Lung (tissue), 12 donors: ENCODE data around the gene CRYZ. TPM values are rescaled to one million over a fixed set of nuclear protein-coding genes. Genes with fewer than 3 reads are reported as not detected.
"Not testable (repeated sequence)": the region's sequence is repeated elsewhere in the genome, so short reads cannot be mapped to it uniquely, and the experiment has no call there.

ENCODE experiments used
- ATAC-seq: fragments of 200-7000 bp; cut with Tn5 transposase; one replicate; pipeline ENCODE4 v1.9.1; 2020; ENCODE audit warnings: moderate number of reproducible peaks; ENCODE audit not compliant: insufficient read depth, low FRiP score
- DNase-seq, 3 donors: peaks; one replicate each; pipeline ENCODE4 v3.0.0-alpha.2; 2013 to 2017
- H3K27ac ChIP-seq, 2 donors: one replicate each; pipeline ENCODE4 v1.5.1; 2013; ENCODE audit warnings: mild to moderate bottlenecking in 2 of 2, moderate library complexity in 2 of 2, control low read depth in 1 of 2, inconsistent platforms in 1 of 2, low read depth in 1 of 2, low read length in 1 of 2
- H3K27me3 ChIP-seq, 3 donors: one replicate each; pipeline ENCODE4 v1.5.1; 2013; ENCODE audit warnings: low read length in 2 of 3; ENCODE audit not compliant: control insufficient read depth in 3 of 3, insufficient read depth in 3 of 3
- H3K36me3 ChIP-seq, 4 donors: one replicate each; pipeline ENCODE4 v1.5.1; 2013; ENCODE audit warnings: low read length in 4 of 4, mild to moderate bottlenecking in 1 of 4, moderate library complexity in 1 of 4; ENCODE audit not compliant: control insufficient read depth in 4 of 4, insufficient read depth in 4 of 4
- H3K4me1 ChIP-seq, 5 donors: one replicate each; pipeline ENCODE4 v1.5.1; 2013; ENCODE audit warnings: low read length in 5 of 5, mild to moderate bottlenecking in 2 of 5, moderate library complexity in 1 of 5; ENCODE audit not compliant: control insufficient read depth in 5 of 5, insufficient read depth in 5 of 5
- H3K4me3 ChIP-seq: one replicate; pipeline ENCODE4 v1.5.1; 2013; ENCODE audit warnings: mild to moderate bottlenecking, control low read depth, moderate library complexity
- H3K9ac ChIP-seq, 2 donors: one replicate each; pipeline ENCODE4 v1.5.1; 2013; ENCODE audit warnings: low read length in 2 of 2, control low read depth in 1 of 2; ENCODE audit not compliant: insufficient read depth in 1 of 2
- H3K9me3 ChIP-seq, 4 donors: one replicate each; pipeline ENCODE4 v1.5.1; 2013; ENCODE audit warnings: low read length in 3 of 4, mild to moderate bottlenecking in 1 of 4, moderate library complexity in 1 of 4; ENCODE audit not compliant: control insufficient read depth in 4 of 4, insufficient read depth in 3 of 4
- CTCF ChIP-seq: IDR thresholded peaks from 2 replicates; pipeline ENCODE4 v1.5.1; 2012; ENCODE audit warnings: mild to moderate bottlenecking; ENCODE audit errors: control extremely low read depth, extremely low read depth
- WGBS, 2 donors: extraction: QIAGEN DNeasy Blood & Tissue Kit; methylation state at CpG; one replicate each; pipeline ENCODE4 v1.1.7; 2013; 5-methylcytosine and 5-hydroxymethylcytosine counted together
- polyA plus RNA-seq, 2 donors: library from polyadenylated mRNA; stranded (reverse); fragments of 200-250 nt; gene quantifications; one replicate each; pipeline ENCODE4 v1.2.1, GENCODE V29; 2013
- total RNA-seq, 2 donors: library from RNA; depleted of rRNA in 1 of 2; stranded (reverse); fragments of >200 nt in 1 of 2; gene quantifications; one replicate each; pipeline ENCODE4 v1.2.1, GENCODE V29; 2014 to 2021
- donor health status: control.
- donor health status: control.
- donor health status: Bipolar disorder and iron deficiency.
- donor health status: healthy.
- donor health status: DM: yes; HTN: yes; CAD: no.

Gene CRYZ
- total and polyA plus RNA-seq, 4 donors = 10.9 to 55.9 (median 42.6) TPM

DNA sequence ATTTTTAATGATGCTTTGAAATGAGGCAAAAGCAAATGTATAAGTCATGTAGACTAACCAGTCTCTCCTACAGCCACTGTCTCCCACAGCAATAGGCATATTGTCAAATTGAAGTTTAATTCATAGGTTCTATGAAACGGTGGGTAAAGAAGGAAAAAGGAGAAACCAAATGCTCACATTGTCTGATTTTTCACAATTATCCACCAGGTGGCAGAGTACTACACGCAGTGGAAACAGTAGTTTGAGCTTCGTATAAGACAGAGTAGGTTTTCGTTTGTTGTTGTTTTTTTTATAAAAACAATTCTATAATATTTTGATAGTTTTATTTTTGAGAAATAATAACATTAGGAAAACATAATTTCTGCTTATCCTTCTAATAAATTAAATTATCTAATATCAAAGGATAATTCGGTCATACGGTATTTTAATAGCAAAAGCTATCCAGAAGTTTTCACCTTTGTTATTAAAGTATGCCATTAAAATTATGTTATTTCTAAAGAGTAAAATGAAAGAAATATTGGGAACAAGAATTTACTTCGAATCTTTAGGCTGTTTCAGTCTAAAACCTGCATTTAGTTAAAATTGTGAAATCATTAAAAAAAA is 39.2 kb upstream of the CRYZ start:
- DNase-seq (peak; percentile 13 to 75 (median 73)), ATAC-seq (no peak)
- Histone ChIP-seq H3K27ac (no peak overlapping the region), H3K9ac (no peak overlapping the region), H3K4me1 (no peaks in the 10 kb centered on the region), H3K9me3 (no peaks in the 10 kb centered on the region), H3K27me3 (peaks cover 0 to 6% (median 0%) of the 10 kb centered on the region in 3 donors), H3K36me3 (no peaks in the 10 kb centered on the region), H3K4me3 (no peak overlapping the region)
- 27 to 30% methylated on average over 7 of the region's 7 CpGs for WGBS, 2 donors
- peak; percentile 36 for TF ChIP-seq CTCF

DNA sequence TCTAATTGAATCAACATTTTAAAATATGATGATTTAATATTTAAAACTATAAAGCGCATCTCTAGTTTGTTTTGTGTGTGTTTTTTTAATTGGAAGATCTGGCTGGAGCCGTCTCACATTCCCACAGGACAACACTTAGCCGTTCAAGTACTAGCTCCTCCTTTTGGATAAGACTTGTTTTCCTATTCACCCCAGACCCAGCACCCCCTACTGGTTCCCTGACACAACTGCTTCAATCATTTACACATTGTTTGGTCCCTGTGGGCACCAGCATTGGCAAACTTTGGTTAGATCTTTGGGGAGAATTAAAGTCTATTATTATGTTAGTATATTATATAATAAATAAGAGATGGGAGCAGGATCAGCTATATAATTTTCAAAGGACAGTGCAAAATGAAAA is 34.6 kb upstream of the CRYZ start:
- no peak for DNase-seq
- Histone ChIP-seq H3K27ac (no peak overlapping the region), H3K9me3 (no peaks in the 10 kb centered on the region), H3K4me1 (no peaks in the 10 kb centered on the region), H3K36me3 (peaks cover 0 to 6% (median 3%) of the 10 kb centered on the region in 4 donors), H3K9ac (no peak overlapping the region), H3K27me3 (peaks cover 0 to 6% (median 0%) of the 10 kb centered on the region in 3 donors), H3K4me3 (no peak overlapping the region)
- TF ChIP-seq CTCF = no peak
- WGBS, 2 donors = 68 to 76% methylated on average over 3 of the region's 3 CpGs
- ATAC-seq = no peak

- no peak overlapping the region for H3K4me3 ChIP-seq
- TF ChIP-seq CTCF = no peak
- ATAC-seq (no peak), DNase-seq (no peak)
- H3K36me3 ChIP-seq = peaks cover 0 to 6% (median 3%) of the 10 kb centered on the region in 4 donors
- WGBS, 2 donors = 91 to 93% methylated on average over 2 of the region's 2 CpGs
- H3K9me3 ChIP-seq = no peaks in the 10 kb centered on the region
- H3K27ac ChIP-seq = no peak overlapping the region
- no peaks in the 10 kb centered on the region for H3K4me1 ChIP-seq
- peaks cover 0 to 4% (median 0%) of the 10 kb centered on the region in 3 donors for H3K27me3 ChIP-seq
- H3K9ac ChIP-seq = no peak overlapping the region
Measured at GRCh38 chr1:74766579-74766978, 33.7 kb upstream of the CRYZ start.

- H3K4me3 ChIP-seq = no peak overlapping the region
- H3K27ac ChIP-seq = no peak overlapping the region
- no peak for TF ChIP-seq CTCF
- DNase-seq (no peak), ATAC-seq (no peak)
- H3K27me3 ChIP-seq = no peaks in the 10 kb centered on the region
- H3K36me3 ChIP-seq = peaks cover 0 to 14% (median 6%) of the 10 kb centered on the region in 4 donors
- H3K9ac ChIP-seq = no peak overlapping the region
- no peaks in the 10 kb centered on the region for H3K4me1 ChIP-seq
- WGBS, 2 donors = 85 to 90% methylated on average over 4 of the region's 4 CpGs
- no peaks in the 10 kb centered on the region for H3K9me3 ChIP-seq
Measured at GRCh38 chr1:74763807-74764206, 31.0 kb upstream of the CRYZ start.

- peaks cover 14 to 40% (median 36%) of the 10 kb centered on the region in 4 donors for H3K36me3 ChIP-seq
- not testable (repeated sequence) for H3K9ac ChIP-seq
Measured at GRCh38 chr1:74756650-74757049, 23.8 kb upstream of the CRYZ start.

More at GRCh38 chr1:74756650-74757049, 23.8 kb upstream of the CRYZ start:
- not testable (repeated sequence) for H3K27me3 ChIP-seq, H3K4me1 ChIP-seq, H3K4me3 ChIP-seq, H3K27ac ChIP-seq, H3K9me3 ChIP-seq, DNase-seq, ATAC-seq
- 91 to 97% methylated on average over 2 of the region's 2 CpGs for WGBS, 2 donors
